Kidney epithelial cell (primary cell): ENCODE results near the gene NFIL3. TPM values are rescaled to one million over a fixed set of nuclear protein-coding genes. Genes with fewer than 3 reads are reported as not detected.
"Not testable (repeated sequence)": the region's sequence is repeated elsewhere in the genome, so short reads cannot be mapped to it uniquely, and the experiment has no call there.

Source experiments
- DNase-seq: peaks from one replicate; pipeline ENCODE4 v3.0.0-alpha.2; 2010; ENCODE audit warnings: low read depth
- H3K27me3 ChIP-seq: 2 replicates; pipeline ENCODE4 v1.6.0; 2011; ENCODE audit warnings: low read length; ENCODE audit not compliant: control insufficient read depth, insufficient read depth
- H3K36me3 ChIP-seq: 2 replicates; pipeline ENCODE4 v1.5.1; 2011; ENCODE audit warnings: low read length; ENCODE audit not compliant: control insufficient read depth, insufficient read depth
- H3K4me3 ChIP-seq: 2 replicates; pipeline ENCODE4 v1.5.1; 2011; ENCODE audit warnings: low read depth, mild to moderate bottlenecking, control low read depth, low read length
- CTCF ChIP-seq: IDR thresholded peaks from 2 replicates; pipeline ENCODE4 v1.5.1; 2011; ENCODE audit warnings: mild to moderate bottlenecking, moderate library complexity, low read length, control low read depth, inconsistent platforms; ENCODE audit not compliant: insufficient read depth, poor library complexity, severe bottlenecking
- total RNA-seq: library from RNA; depleted of rRNA; stranded (reverse); fragments of >200 nt; gene quantifications from 2 replicates; pipeline ENCODE4 v1.2.3, GENCODE V29; 2015

The NFIL3 gene
- total RNA-seq, 1 donor from 2014 or later = 31.1 TPM

GRCh38 chr9:91393826-91394225, 29.8 kb downstream of the NFIL3 start:
- no peak for TF ChIP-seq CTCF

GRCh38 chr9:91392435-91392834, 31.2 kb downstream of the NFIL3 start:
- no peaks in the 10 kb centered on the region for H3K36me3 ChIP-seq
- DNase-seq = no peak
- no peaks in the 10 kb centered on the region for H3K27me3 ChIP-seq
- no peak overlapping the region for H3K4me3 ChIP-seq
- no peak for TF ChIP-seq CTCF

More at GRCh38 chr9:91393826-91394225, 29.8 kb downstream of the NFIL3 start:
- Histone ChIP-seq H3K27me3 (no peaks in the 10 kb centered on the region), H3K4me3 (no peak overlapping the region), H3K36me3 (no peaks in the 10 kb centered on the region)
- DNase-seq = no peak

- Histone ChIP-seq H3K4me3 (no peak overlapping the region), H3K36me3 (no peaks in the 10 kb centered on the region), H3K27me3 (no peaks in the 10 kb centered on the region)
- no peak for DNase-seq
- no peak for TF ChIP-seq CTCF
These were observed 31.8 kb downstream of the NFIL3 start for GRCh38 chr9:91391818-91392217.

- Histone ChIP-seq H3K4me3 (no peak overlapping the region), H3K27me3 (no peaks in the 10 kb centered on the region), H3K36me3 (no peaks in the 10 kb centered on the region)
- TF ChIP-seq CTCF = no peak
- DNase-seq = no peak
These were observed 32.2 kb downstream of the NFIL3 start for GRCh38 chr9:91391412-91391811.

- not testable (repeated sequence) for H3K36me3 ChIP-seq, H3K4me3 ChIP-seq, DNase-seq, H3K27me3 ChIP-seq
These were observed 33.9 kb downstream of the NFIL3 start for GRCh38 chr9:91389686-91390085.

- no peak overlapping the region for H3K4me3 ChIP-seq
- DNase-seq = no peak
- no peak for TF ChIP-seq CTCF
- no peaks in the 10 kb centered on the region for H3K36me3 ChIP-seq
- H3K27me3 ChIP-seq = no peaks in the 10 kb centered on the region
These were observed 36.9 kb downstream of the NFIL3 start for GRCh38 chr9:91386765-91387164.
